Transverse colon (tissue), 4 donors: ENCODE results near the gene PRDM5. TPM values are rescaled to one million over a fixed set of nuclear protein-coding genes. Genes with fewer than 3 reads are reported as not detected.

Source experiments
- DNase-seq: peaks from one replicate; pipeline ENCODE4 v3.0.0-alpha.2; 2019
- H3K27ac ChIP-seq, 4 donors: fragments of 200-600 bp; sonication (generic); 2 replicates each; pipeline ENCODE4 v1.5.1; 2016 to 2018; ENCODE audit warnings: inconsistent platforms in 4 of 4
- H3K27me3 ChIP-seq: fragments of 200-600 bp; sonication (generic); 2 replicates; pipeline ENCODE4 v1.5.1; 2017; ENCODE audit warnings: inconsistent platforms
- H3K36me3 ChIP-seq, 4 donors: fragments of 200-600 bp; sonication (generic); 2 replicates each; pipeline ENCODE4 v1.5.1; 2017 to 2019; ENCODE audit warnings: inconsistent platforms in 4 of 4
- H3K4me1 ChIP-seq, 4 donors: fragments of 200-600 bp; sonication (generic); 2 replicates each; pipeline ENCODE4 v1.5.1; 2017 to 2020; ENCODE audit warnings: inconsistent platforms in 4 of 4
- H3K4me3 ChIP-seq, 4 donors: fragments of 200-600 bp; sonication (generic); 1 replicate in 1 of 4; 2 replicates in 3 of 4; pipeline versions ENCODE4 v1.5.1 to v1.6.1; 2017 to 2019; ENCODE audit warnings: inconsistent platforms in 4 of 4
- H3K9me3 ChIP-seq, 2 donors: fragments of 200-600 bp; sonication (generic); 2 replicates each; pipeline ENCODE4 v1.5.1; 2017 to 2019; ENCODE audit warnings: inconsistent platforms in 2 of 2
- CTCF ChIP-seq, 5 experiments: fragments of 200-600 bp in 3 of 5; fragments of 450-650 bp in 2 of 5; sonication (generic) in 3 of 5; IDR thresholded peaks; 1 replicate in 2 of 5; 2 replicates in 3 of 5; pipeline ENCODE4 v1.5.1; 2016 to 2017; ENCODE audit warnings: antibody characterized with exemption in 5 of 5, inconsistent platforms in 3 of 5, mild to moderate bottlenecking in 2 of 5, moderate library complexity in 1 of 5
- EP300 ChIP-seq: sonication (generic); formaldehyde crosslinking; IDR thresholded peaks from one replicate; pipeline ENCODE4 v1.6.1; 2017; ENCODE audit warnings: antibody characterized with exemption, low read depth
- POLR2A ChIP-seq: fragments of 450-650 bp; IDR thresholded peaks from one replicate; pipeline ENCODE4 v1.6.1; 2016; ENCODE audit warnings: antibody characterized with exemption, mild to moderate bottlenecking, moderate library complexity
- POLR2AphosphoS5 ChIP-seq, 3 donors: sonication (generic); formaldehyde crosslinking; IDR thresholded peaks; one replicate each; pipeline ENCODE4 v1.6.1; 2016; ENCODE audit warnings: antibody characterized with exemption in 3 of 3
- WGBS, 2 donors: methylation state at CpG; one replicate each; pipeline ENCODE4 v1.1.5; 2018; ENCODE audit warnings: low coverage in 1 of 2; 5-methylcytosine and 5-hydroxymethylcytosine counted together
- in situ Hi-C, 4 donors: fragments of 200-750 bp; cut with MboI; loops; one replicate each; pipeline versions ENCODE4 v1.15.0 to v1.15.1; 2017; ENCODE audit warnings: low sequenced_read_pairs in 3 of 4, low pct_ligation_motif_present in 1 of 4, low pct_unique_long_range_greater_than_20kb in 1 of 4
- intact Hi-C: fragments of 100-400 bp; cut with DNase I; formaldehyde crosslinking; loops from one replicate; pipeline ENCODE4 v1.15.1; 2023; ENCODE audit warnings: low total_unique reads
- total RNA-seq, 4 donors: library from RNA; depleted of rRNA; stranded (reverse); fragments of >200 nt; gene quantifications; one replicate each; pipeline ENCODE4 v1.1.0, GENCODE V29; 2016

PRDM5 gene
- 1 to 10 TPM; 3.8 to 7.9 (median 6.9) TPM for total RNA-seq

DNA sequence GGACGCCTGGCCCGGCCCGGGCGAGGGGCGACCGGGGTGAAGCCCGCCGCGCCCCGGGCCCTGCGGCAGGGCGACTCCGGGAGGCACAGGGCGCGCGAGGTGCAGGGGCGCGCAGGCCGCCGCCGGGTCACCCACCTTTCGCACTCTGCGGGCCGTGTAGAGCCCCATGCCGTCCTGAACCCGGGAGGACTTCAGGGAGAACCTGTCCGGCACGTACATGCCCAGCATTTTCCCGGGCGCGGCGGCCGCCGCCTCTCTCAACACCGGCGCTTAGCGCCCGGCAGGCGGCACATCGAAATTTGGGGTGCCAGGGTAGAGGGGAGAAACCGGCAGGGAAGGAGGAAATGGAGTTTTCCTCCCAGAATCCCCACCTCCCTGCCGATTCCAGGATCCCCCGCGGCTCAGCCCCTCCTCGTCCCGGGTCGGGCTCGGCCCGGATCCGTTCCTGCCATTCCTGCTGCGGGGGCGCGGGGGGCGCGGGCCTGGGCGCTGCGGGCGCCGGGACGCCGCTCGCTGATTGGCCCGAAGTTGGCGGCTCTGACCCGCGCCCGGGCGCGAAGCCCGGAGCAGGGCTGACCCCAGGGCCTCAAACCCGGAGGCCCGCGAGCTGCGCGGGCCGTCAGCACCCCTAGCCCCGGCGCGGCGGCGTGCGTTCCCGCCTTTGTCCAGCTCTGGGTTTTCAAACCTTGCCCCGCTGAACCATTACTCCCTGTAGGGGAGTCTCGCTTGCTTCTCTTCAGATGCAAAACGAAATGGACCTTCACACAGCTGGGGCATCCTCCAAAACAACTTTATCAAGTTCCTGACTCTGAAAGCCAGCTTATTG is at the start of gene PRDM5:
TSS of gene PRDM5 (minus strand) at position 346 of the 826 bp plus-strand sequence. CDS start at position 228, 118 bp downstream.
- 4% methylated on average over 70 of the region's 86 CpGs; no CpG with 5 or more reads in 1 of the 2 donors for WGBS, 2 donors
- DNase-seq = peak; percentile 49
- H3K36me3 ChIP-seq = no peaks in the 10 kb centered on the region
- no peaks in the 10 kb centered on the region for H3K9me3 ChIP-seq
- peak within 1 kb of the TSS; percentile 37 to 82 (median 72) for H3K4me3 ChIP-seq
- in situ Hi-C loops = no loop called here
- intact Hi-C loops = no loop called here
- peaks cover 9 to 23% (median 16%) of the 10 kb centered on the region in 4 donors for H3K4me1 ChIP-seq
- peak within 1 kb of the TSS; percentile 87 to 97 (median 92) for H3K27ac ChIP-seq
- TF ChIP-seq POLR2A = no peak
- peak; percentile 18 to 39 (median 26) for TF ChIP-seq CTCF (IDR thresholded peaks at IDR 0.05)
- no peaks in the 10 kb centered on the region for H3K27me3 ChIP-seq

DNA sequence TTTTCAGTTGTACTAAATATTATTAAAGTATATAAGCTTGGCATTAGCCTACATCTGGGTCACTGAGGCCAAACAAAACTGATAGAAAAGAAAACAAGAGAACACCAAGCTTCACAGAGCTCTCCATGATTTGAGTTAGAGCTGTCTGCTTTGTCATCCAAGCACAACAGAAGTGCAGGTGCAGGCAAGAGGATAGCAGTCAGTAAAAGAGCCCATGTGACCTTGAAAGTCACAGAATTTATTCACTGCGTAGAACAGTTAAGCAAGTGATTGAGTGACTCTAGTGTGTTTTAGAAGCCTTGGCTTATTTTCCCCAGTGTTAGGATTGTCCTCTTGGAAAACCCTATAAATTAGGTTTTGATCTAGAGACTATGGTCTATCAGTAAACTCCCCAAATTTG is 49.4 kb upstream of the PRDM5 start:
- Histone ChIP-seq H3K36me3 (no peaks in the 10 kb centered on the region), H3K4me1 (no peaks in the 10 kb centered on the region), H3K27me3 (no peaks in the 10 kb centered on the region), H3K9me3 (no peaks in the 10 kb centered on the region), H3K27ac (no peak overlapping the region), H3K4me3 (no peak overlapping the region)
- TF ChIP-seq CTCF (IDR thresholded peaks at IDR 0.05) (no peak), POLR2AphosphoS5 (IDR thresholded peaks at IDR 0.05) (no peak), EP300 (no peak), POLR2A (no peak)
- WGBS, 2 donors = 58 to 83% methylated on average over 1 of the region's 1 CpG
- in situ Hi-C loops = no loop called here
- no peak for DNase-seq
- intact Hi-C loops = no loop called here

- H3K27me3 ChIP-seq = no peaks in the 10 kb centered on the region
- DNase-seq = no peak
- in situ Hi-C loops (no loop called here), intact Hi-C loops (no loop called here)
- H3K4me1 ChIP-seq = peaks cover 0 to 6% (median 0%) of the 10 kb centered on the region in 4 donors
- no peak overlapping the region for H3K4me3 ChIP-seq
- no peak for TF ChIP-seq POLR2AphosphoS5 (IDR thresholded peaks at IDR 0.05)
- no peak for TF ChIP-seq POLR2A
- no peak for TF ChIP-seq EP300
- TF ChIP-seq CTCF (IDR thresholded peaks at IDR 0.05) = no peak
- 67 to 81% methylated on average over 4 of the region's 4 CpGs for WGBS, 2 donors
- no peaks in the 10 kb centered on the region for H3K9me3 ChIP-seq
- no peaks in the 10 kb centered on the region for H3K36me3 ChIP-seq
- H3K27ac ChIP-seq = no peak overlapping the region
These were observed 43.4 kb upstream of the PRDM5 start for GRCh38 chr4:120965938-120966337.

GRCh38 chr4:120964596-120964995 is 42.1 kb upstream of the PRDM5 start:
- 46 to 61% methylated on average over 1 of the region's 1 CpG for WGBS, 2 donors
- peaks cover 0 to 6% (median 0%) of the 10 kb centered on the region in 4 donors for H3K4me1 ChIP-seq
- intact Hi-C loops (no loop called here), in situ Hi-C loops (no loop called here)
- no peak overlapping the region for H3K27ac ChIP-seq
- no peaks in the 10 kb centered on the region for H3K27me3 ChIP-seq
- DNase-seq = no peak
- TF ChIP-seq POLR2A = no peak
- no peak for TF ChIP-seq POLR2AphosphoS5 (IDR thresholded peaks at IDR 0.05)
- no peak for TF ChIP-seq CTCF (IDR thresholded peaks at IDR 0.05)
- no peak for TF ChIP-seq EP300
- H3K9me3 ChIP-seq = no peaks in the 10 kb centered on the region
- H3K36me3 ChIP-seq = no peaks in the 10 kb centered on the region
- H3K4me3 ChIP-seq = no peak overlapping the region
